ENCODE measurements around the gene COL5A1.

GRCh38 chr9:134685784-134686183 is 44.2 kb downstream of the COL5A1 start:
- TF ChIP-seq POLR2A (IDR thresholded peaks at IDR 0.05), result no peak
- TF ChIP-seq CTCF (IDR thresholded peaks at IDR 0.05), result no peak
- TF ChIP-seq POLR2AphosphoS5 (IDR thresholded peaks at IDR 0.05), result no peak

All from upper lobe of left lung (tissue), 4 donors.